HG03097 (cell line): ENCODE measurements around the gene CACNA2D3.

ENCODE experiments used
- ATAC-seq: cut with Tn5 transposase; IDR thresholded peaks from one replicate; pipeline ENCODE4 v1.9.1; 2021; ENCODE audit not compliant: unreplicated experiment, low FRiP score

The CACNA2D3 gene

DNA sequence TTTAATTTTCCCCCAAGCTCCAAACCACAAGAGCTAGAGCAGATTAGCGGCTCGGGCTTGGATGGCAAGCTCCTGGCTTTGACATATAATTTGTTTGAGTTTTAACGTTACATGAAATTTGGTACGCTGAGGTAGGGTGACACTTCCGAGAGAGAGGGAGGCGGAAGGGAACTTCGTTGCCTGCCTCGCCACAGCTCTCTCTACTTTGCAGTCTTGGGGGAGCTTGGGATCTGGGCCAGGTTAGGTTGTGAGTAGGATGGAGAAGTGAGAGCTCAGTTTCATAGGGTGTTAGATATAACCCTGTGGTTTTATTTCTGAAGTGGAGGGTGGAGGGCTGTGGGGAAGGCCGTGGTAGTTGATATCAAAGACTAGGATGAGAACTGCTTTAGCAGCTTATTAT lies 765.8 kb downstream of the CACNA2D3 start:
- no peak for ATAC-seq

DNA sequence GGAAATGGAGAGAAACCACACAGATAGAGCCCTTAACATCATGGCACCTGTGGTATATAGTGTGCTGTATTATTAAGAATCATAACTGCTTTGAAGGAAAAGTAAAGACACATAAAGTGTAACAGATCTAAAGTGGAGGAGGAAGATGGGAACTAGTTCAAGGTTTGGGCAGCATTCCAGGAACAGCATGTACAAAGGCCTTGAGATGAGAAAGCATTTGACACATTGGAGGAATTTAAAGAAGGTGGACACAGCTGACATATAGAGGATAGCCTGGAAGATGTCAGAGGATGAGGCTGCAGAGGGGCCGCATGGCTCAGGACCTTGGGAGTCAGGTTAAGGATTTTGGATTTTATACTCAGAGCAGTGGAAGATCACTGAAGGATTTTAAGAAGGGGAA lies 766.5 kb downstream of the CACNA2D3 start:
- ATAC-seq = no peak

GRCh38 chr3:54889731-54890130 lies 767.4 kb downstream of the CACNA2D3 start:
- ATAC-seq = no peak

DNA sequence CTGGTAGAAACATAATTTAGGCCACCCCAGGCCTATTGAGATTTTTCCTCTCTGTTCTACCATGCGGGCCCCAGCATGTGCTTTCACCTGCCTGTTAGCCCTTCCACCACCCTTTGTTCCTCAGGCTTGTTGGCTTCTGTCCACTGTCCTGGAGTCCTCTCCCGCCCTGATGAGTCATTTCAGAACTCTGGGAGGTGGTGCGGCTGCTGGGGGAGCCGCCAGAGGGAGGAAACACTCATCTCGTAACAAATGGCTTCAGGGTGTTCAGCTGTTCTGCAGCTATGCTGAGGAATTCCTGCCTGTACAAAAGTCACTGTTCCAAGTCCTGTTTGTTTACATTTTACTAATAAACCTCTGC lies 769.2 kb downstream of the CACNA2D3 start:
- ATAC-seq = no peak

DNA sequence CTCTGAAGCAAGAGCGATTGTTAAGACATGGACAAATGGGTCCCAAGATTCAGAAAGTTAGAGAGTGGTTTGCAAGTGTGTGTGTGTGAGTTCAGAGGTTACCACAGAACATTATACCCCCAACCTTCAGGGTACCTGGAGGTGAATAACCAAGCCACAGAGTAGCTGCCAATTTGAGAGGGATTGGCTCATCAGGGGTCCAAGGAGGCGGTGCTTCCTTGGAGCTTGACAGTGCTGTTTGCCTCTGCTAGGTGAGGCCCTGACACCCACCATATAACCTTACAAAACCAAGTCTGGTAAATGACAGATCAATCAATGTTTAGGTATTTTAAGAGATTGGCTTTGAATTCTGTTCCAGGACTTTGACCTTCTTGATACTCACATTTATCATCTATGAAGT lies 769.8 kb downstream of the CACNA2D3 start:
- ATAC-seq = no peak

- ATAC-seq = no peak
These were observed 773.3 kb downstream of the CACNA2D3 start for GRCh38 chr3:54895613-54896012.

- no peak for ATAC-seq
These were observed 774.8 kb downstream of the CACNA2D3 start for GRCh38 chr3:54897028-54897711.

DNA sequence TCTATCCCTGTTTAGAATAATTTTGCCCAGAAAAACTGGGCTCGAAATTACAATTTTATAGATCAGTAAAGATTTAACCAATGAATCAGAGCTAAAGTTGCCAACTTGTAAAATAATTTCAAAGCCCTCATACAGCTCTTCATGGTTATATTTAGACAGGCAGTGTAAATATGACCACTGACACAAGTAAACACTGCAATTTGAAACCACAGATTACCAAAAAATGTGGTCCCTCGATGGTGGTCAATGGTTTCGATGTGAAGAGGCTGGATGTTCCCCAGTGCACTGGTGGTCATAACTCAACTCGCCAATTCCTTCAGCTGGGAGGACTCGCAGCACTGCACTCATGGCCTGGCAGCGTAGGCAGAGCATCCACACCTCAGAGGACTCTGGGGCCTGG lies 776.9 kb downstream of the CACNA2D3 start:
- no peak for ATAC-seq

GRCh38 chr3:54900838-54901591 lies 778.7 kb downstream of the CACNA2D3 start:
- ATAC-seq = no peak

DNA sequence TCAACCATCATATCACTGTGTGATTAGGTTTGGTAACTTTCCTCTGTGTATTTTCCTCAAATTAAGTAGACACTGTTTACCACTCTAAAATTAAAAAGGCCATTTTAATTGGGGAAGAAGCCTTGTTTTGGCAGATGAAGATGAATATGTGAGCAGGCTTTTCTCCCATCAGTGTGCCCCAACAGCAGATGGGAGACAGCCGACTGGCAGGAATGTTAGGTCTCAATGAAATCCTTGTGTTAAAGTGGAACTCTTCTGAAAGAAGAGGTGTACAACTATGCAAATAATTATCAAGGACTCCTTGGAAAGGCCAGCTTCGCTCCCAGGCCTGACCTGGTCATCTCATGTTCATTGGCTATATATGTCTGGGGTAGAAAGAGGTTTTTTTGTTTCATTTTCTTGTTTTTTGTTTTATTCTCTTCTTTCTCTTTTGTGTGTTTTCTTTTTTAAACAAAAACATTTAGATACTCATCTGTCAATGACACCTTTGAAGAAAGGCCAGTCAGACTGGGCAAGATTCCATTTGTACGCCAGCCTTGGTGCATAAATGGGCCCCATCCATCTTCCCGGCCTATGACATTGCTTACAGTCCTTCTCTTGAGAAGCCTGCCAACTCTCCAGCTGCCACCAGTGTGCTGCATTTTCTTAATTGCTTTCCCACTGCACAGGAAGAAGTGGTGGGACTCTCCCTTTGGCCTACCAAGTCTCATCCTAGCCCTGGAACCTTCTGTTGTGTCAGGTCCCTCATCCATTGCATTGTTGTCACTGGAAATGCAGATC lies 779.7 kb downstream of the CACNA2D3 start:
- no peak for ATAC-seq

DNA sequence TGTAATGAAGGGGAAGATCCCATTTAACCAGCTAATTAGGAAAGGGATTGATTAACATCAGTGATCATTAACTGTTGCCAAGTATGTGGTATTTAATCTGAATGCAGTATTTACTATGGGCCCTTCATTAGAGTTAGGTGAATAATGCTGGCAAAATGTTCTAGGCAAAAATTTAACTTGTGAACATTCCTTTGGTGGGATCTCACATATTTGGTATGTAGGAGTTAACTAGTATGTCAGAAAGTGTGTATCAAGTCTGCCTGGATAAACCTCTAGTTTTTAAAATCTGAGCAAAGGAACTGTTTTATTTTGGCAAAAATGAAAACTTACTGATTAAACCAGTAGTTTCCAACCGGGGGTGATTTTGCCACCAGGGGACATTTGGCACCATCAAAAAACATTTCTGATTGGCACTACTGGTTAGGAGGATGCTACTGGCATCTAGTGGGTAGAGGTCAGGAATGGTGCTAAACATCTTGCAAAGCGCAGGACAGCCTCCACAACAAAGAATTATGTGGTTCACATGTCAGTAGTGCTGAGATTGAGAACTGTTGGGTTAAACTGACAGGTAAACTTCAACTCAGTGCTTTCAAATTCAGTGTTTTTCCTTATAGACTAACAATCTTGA lies 783.0 kb downstream of the CACNA2D3 start:
- no peak for ATAC-seq

DNA sequence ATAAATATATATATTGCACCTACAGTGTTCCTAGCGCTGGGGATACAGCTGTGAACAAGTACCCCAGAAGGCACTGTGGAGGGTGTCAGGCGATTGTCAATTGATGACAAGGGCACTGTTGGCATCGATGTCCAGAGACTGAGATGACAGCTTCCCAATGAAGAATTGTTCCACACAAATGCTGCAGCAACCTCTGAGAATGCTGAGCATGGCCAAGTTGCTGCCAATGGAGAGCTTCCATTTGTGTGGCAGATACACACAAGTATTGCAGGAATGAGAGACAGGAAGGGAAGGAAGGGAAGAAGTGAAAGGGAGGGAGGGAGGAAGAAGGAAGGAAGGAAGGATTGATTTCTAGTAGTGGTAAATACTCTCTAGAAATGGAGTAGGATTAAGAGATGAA lies 783.6 kb downstream of the CACNA2D3 start:
- ATAC-seq = no peak

DNA sequence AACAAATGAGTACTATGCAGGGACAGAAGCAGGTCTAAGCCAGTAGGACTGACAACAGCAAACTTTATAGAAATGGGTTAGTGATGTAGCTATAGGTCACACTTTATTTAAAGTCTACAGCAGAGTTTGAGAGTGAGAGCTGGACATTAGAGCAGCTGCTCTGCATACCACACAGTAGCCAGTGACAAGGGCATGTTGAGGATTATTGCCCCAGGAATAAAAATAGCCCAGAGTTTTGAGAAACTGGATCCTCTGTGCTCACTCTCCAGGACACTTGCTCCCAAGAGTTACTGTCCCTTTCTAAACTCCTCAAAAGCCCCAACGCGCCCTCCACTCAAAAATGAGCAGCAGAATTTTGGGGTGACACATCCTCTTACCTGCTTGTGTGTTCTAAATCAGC lies 784.4 kb downstream of the CACNA2D3 start:
- ATAC-seq = no peak

DNA sequence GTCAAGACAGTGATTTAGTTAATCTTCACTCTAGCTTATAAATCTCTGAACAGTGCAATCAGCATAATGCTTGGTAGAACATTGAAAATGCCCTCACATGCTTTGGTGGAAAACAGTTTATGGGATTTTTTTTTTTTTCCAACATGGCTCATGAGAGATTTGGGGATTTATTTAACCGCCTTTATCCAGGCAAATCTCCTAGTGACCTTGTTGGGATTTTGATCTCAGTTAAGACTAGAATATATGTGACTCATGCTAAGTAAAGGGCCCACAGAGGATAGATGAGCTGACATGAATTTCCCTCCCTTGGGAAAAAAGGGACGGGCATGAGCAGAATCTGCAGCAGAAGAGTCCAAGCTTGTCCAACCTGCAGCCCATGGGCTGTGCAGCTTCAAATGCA lies 786.8 kb downstream of the CACNA2D3 start:
- ATAC-seq = no peak

DNA sequence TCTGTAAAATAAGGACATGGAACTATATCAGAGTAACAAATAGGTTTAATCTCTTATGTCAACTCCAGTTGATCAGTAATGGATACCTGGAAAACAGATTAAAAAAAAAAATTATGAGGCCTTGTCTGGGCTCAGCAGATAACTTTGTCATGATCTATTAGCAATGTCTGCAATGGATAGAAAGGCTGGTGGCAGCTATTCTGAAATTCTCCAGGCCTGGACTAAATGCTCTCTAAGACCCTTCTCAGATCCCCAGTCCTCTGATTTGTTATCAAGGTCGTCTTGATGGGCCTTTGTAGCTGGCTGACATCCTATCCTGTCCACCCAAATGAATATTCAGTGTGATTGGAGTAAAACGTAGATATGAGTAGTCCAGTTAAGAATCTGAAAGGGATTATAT lies 791.8 kb downstream of the CACNA2D3 start:
- ATAC-seq = no peak

DNA sequence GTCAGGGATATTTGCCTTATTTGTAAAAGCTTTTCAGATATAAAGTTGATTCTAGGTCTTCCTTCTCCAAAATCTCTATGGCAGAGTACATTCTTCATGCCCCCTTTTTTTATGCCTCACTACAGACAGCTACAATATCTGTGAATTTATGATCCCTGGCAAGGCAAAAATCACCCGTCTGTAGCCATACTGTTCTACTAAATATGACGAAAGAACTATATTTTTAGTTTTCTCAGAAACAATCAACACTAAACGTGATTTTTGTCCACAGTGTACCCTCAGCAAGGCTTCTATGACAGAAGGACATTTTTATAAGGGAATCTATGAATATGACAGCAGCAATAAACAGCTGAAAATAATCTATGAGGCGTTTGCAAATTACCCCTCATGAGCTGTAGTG lies 792.8 kb downstream of the CACNA2D3 start:
- ATAC-seq = no peak

DNA sequence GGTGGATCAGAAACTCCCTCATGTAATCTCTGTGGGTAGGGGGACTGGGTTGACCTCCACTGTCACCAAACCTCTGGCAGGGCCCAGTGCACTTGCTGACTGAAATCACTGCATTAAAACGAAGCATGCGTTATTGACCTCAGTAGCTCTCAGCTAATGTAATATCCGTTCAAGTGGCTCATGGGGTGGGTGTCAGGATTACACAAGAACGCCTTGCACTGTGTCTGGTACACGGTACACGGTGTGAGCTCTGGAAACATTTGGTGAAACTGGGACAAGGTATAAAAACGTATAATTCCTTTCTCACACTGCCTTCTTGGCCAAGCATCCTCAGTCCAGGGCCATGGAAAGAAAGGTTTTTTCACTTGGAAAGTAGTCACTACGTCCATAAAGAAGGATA lies 793.6 kb downstream of the CACNA2D3 start:
- ATAC-seq = no peak

- no peak for ATAC-seq
These were observed 794.4 kb downstream of the CACNA2D3 start for GRCh38 chr3:54916732-54917131.

DNA sequence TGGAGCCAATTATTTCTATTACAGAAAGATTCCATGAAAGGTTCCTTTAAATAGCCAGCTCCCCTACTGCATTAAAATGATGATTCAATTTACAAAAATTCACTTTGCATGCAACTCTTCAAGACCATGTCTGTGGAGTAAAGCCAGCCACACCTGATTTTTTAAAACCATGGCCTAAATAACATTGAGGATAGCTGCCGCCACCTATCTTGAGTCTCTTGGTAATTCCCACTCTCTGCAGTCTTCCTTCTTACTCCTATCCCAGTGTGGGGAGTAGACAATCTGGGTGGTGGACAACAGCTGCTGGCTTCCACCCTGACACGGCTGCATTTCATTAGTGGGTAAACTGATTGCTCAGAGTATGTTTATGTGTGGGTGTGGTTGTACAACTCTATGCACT lies 794.8 kb downstream of the CACNA2D3 start:
- ATAC-seq = no peak

DNA sequence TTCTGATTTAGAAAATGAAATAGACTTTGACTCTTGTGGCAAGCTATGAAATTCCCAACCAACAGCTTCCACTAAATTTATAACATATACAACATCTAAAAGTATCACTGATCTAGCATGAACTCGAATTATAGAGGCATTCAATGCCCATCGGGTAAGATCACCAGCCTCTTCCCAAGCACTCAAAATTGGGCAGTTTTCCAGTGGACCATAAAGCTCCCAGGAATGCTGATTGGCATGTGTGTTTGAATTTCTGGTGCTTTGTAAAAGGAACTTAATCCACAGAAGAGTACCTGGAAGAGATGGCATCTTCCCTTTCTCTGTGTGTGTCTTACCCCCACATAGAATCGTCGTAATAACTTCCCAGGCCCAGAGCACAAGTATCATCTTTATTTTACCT lies 795.5 kb downstream of the CACNA2D3 start:
- no peak for ATAC-seq

- ATAC-seq = no peak
These were observed 796.2 kb downstream of the CACNA2D3 start for GRCh38 chr3:54918516-54918915.
